Ovary (tissue), 9 donors: ENCODE data around the gene MAPK10. TPM values are rescaled to one million over a fixed set of nuclear protein-coding genes. Genes with fewer than 3 reads are reported as not detected.

Experiments used
- DNase-seq, 5 donors: peaks; one replicate each; pipeline ENCODE4 v3.0.0-alpha.2; 2019 to 2020
- H3K27ac ChIP-seq, 2 donors: fragments of 200-600 bp; one replicate each; pipeline versions ENCODE4 v1.5.1 to v1.8.0; 2019 to 2022
- H3K27me3 ChIP-seq: fragments of 200-600 bp; one replicate; pipeline ENCODE4 v1.8.0; 2022
- H3K36me3 ChIP-seq: fragments of 200-600 bp; sonication (generic); one replicate; pipeline ENCODE4 v1.5.1; 2019
- H3K4me1 ChIP-seq: one replicate; pipeline ENCODE4 v1.8.1; 2013; ENCODE audit warnings: mild to moderate bottlenecking, moderate library complexity; ENCODE audit not compliant: insufficient read depth
- H3K4me3 ChIP-seq: fragments of 200-600 bp; sonication (generic); one replicate; pipeline ENCODE4 v1.5.1; 2017
- H3K9me3 ChIP-seq, 2 donors: fragments of 200-600 bp in 1 of 2; sonication (generic) in 1 of 2; one replicate each; pipeline versions ENCODE4 v1.5.1 to v1.8.1; 2013 to 2019; ENCODE audit warnings: mild to moderate bottlenecking in 1 of 2, moderate library complexity in 1 of 2
- EP300 ChIP-seq: sonication (generic); formaldehyde crosslinking; IDR thresholded peaks from one replicate; pipeline ENCODE4 v1.6.1; 2017; ENCODE audit warnings: antibody characterized with exemption
- POLR2A ChIP-seq: fragments of 450-650 bp; IDR thresholded peaks from one replicate; pipeline ENCODE4 v1.6.1; 2017; ENCODE audit warnings: antibody characterized with exemption, mild to moderate bottlenecking, moderate library complexity
- WGBS, 3 donors: extraction: QIAGEN DNeasy Blood & Tissue Kit in 1 of 3; methylation state at CpG; one replicate each; pipeline versions ENCODE4 v1.1.5 to v1.1.7; 2013 to 2017; 5-methylcytosine and 5-hydroxymethylcytosine counted together
- intact Hi-C, 4 donors: fragments of 100-400 bp; cut with DNase I; formaldehyde crosslinking; loops; one replicate each; pipeline versions ENCODE4 v1.11.0 to v1.15.1; 2022 to 2023
- polyA plus RNA-seq, 2 donors: library from polyadenylated mRNA; stranded (reverse); fragments of 200-250 nt in 1 of 2; fragments of 350-450 nt in 1 of 2; fragmentation: Illumina TruSeq in 1 of 2; extraction: RNeasy Lipid Tissue Mini Kit (QIAGEN cat#74804) in 1 of 2; gene quantifications; one replicate each; pipeline ENCODE4 v1.2.3, GENCODE V29; 2013 to 2014
- total RNA-seq, 7 donors: library from RNA; depleted of rRNA in 2 of 7; stranded (reverse); fragments of >200 nt in 2 of 7; fragmentation: NEBNext Ultra II Directional in 3 of 7; extraction: Animal tissue kit (Norgen Biotek cat#: 25700) in 3 of 7; gene quantifications; one replicate each; pipeline versions ENCODE4 v1.1.0 to v1.2.4, GENCODE V29; 2016 to 2023
- TF ChIP-seq, protein P1 (sequence below), 3 donors: fragments of 450-650 bp in 2 of 3; fragments of 200-600 bp in 1 of 3; IDR thresholded peaks; one replicate each; pipeline versions ENCODE4 v1.5.1 to v1.8.0; 2016 to 2022; ENCODE audit warnings: antibody characterized with exemption in 3 of 3, mild to moderate bottlenecking in 1 of 3
- donor health status: DM: no; HTN: no; CAD: no; lungs with moderate emphysema.
- donor health status: DM: no; HTN: no; CAD: no.
- donor health status: Bipolar disorder and iron deficiency.
- donor health status: DM: yes; HTN: yes; CAD: no.
- donor health status: DM: no; HTN: no; CAD: no.
- donor health status: DM: yes; HTN: yes; CAD: no.

MAPK10 gene
- total and polyA plus RNA-seq, 9 donors, result 19.3 to 41.6 (median 32.4) TPM

DNA sequence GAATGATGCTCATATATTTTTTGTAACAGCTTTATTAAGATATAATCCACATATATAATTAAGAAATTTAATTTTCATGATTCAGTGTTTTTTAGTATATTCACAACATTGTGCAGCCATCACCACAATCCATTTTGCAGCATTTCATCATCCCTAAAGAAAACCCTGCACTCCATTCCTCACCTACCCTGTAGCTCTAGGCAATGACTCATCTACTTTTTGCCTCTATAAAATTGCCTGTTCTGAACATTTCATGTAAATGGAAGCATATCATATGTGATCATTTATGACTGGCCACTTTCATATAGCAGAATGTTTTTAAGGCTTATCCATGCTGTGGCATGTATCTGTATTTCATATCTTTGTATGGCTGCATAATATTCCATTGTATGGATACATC is 339.9 kb downstream of the MAPK10 start:
- intact Hi-C loops, result no loop called here
- H3K27ac ChIP-seq, result no peak overlapping the region
- TF ChIP-seq, protein P1, sequence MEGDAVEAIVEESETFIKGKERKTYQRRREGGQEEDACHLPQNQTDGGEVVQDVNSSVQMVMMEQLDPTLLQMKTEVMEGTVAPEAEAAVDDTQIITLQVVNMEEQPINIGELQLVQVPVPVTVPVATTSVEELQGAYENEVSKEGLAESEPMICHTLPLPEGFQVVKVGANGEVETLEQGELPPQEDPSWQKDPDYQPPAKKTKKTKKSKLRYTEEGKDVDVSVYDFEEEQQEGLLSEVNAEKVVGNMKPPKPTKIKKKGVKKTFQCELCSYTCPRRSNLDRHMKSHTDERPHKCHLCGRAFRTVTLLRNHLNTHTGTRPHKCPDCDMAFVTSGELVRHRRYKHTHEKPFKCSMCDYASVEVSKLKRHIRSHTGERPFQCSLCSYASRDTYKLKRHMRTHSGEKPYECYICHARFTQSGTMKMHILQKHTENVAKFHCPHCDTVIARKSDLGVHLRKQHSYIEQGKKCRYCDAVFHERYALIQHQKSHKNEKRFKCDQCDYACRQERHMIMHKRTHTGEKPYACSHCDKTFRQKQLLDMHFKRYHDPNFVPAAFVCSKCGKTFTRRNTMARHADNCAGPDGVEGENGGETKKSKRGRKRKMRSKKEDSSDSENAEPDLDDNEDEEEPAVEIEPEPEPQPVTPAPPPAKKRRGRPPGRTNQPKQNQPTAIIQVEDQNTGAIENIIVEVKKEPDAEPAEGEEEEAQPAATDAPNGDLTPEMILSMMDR (IDR thresholded peaks at IDR 0.05), result no peak
- no peak for TF ChIP-seq EP300

DNA sequence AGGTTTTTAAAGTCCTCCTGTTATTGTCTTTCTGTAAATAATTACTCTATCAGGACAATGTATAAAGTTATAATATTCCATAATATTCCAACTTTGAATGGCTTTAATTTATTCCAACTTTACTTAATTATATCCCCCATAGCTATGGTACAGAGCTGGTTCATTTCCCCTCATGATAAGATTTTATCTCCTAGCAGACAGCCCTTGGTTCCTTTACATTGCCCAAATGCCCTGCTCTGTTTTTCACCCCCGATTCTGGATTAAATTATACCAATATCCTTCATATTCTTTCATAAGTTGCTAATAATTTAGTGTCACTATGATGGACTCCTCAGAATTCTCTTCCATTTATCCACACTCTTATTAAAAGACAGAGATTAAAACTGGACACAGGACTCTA is 340.5 kb downstream of the MAPK10 start:
- 91 to 100% (median 94%) methylated on average over 1 of the region's 1 CpG for WGBS, 3 donors
- Histone ChIP-seq H3K27me3 (no peaks in the 10 kb centered on the region), H3K4me3 (no peak overlapping the region), H3K9me3 (no peaks in the 10 kb centered on the region), H3K4me1 (no peaks in the 10 kb centered on the region), H3K27ac (no peak overlapping the region), H3K36me3 (no peaks in the 10 kb centered on the region)
- no peak for DNase-seq
- no peak for TF ChIP-seq EP300
- TF ChIP-seq, protein P1 (IDR thresholded peaks at IDR 0.05), result no peak
- no peak for TF ChIP-seq POLR2A
- intact Hi-C loops, result no loop called here

More for the DNA sequence above, 339.9 kb downstream of the MAPK10 start:
- H3K4me1 ChIP-seq, result no peaks in the 10 kb centered on the region
- no peaks in the 10 kb centered on the region for H3K36me3 ChIP-seq
- H3K27me3 ChIP-seq, result no peaks in the 10 kb centered on the region
- no peak overlapping the region for H3K4me3 ChIP-seq
- DNase-seq, result no peak
- H3K9me3 ChIP-seq, result no peaks in the 10 kb centered on the region

DNA sequence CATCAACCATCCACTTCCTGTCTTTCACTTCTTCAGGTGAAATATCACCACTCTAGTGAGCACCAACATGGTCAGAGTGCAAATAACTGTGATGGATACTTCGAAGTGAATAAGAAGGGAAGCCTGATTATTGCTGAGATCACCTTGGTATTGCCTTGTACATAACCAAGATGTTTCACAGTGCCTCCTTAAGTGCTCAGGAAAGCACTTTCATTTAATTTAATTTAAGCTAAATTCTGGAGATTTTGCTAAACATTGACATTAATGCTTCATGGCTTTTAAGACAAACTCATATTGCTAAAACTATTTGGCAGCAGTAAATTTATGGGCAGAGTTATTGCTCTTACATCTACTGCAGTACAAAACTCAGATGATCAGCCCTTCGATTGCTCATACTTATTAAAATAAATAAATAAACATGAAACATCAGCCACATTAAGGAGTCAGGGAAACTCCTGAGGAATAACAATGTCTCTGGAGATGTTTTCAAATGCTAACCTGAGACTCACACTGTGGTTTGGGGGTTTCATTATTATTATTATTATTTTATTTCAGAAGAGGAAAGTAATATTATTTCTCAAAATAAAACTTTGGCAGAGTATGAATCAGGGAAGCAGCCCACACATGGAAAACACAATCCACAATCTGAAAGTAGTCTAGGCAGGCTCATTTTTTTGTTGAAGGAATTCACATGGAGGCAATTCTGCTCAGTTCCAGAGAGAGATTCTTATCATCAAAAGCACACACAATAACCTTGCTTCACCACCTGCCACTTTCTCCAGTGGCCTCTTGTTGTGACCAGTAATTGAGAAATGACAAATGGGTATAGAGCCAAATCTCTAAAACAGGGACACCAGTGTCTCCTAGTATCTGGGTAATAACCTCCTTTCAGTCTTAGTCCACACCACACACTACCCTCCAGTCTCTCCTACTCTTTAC is 344.2 kb downstream of the MAPK10 start:
- no peaks in the 10 kb centered on the region for H3K36me3 ChIP-seq
- intact Hi-C loops, result no loop called here
- WGBS, 3 donors, result 61 to 65% (median 62%) methylated on average over 2 of the region's 2 CpGs
- no peaks in the 10 kb centered on the region for H3K27me3 ChIP-seq
- no peaks in the 10 kb centered on the region for H3K9me3 ChIP-seq
- DNase-seq, result no peak
- H3K4me1 ChIP-seq, result no peaks in the 10 kb centered on the region
- no peak overlapping the region for H3K4me3 ChIP-seq
- TF ChIP-seq POLR2A (no peak), EP300 (no peak)
- TF ChIP-seq, protein P1 (IDR thresholded peaks at IDR 0.05), result no peak
- no peak overlapping the region for H3K27ac ChIP-seq

DNA sequence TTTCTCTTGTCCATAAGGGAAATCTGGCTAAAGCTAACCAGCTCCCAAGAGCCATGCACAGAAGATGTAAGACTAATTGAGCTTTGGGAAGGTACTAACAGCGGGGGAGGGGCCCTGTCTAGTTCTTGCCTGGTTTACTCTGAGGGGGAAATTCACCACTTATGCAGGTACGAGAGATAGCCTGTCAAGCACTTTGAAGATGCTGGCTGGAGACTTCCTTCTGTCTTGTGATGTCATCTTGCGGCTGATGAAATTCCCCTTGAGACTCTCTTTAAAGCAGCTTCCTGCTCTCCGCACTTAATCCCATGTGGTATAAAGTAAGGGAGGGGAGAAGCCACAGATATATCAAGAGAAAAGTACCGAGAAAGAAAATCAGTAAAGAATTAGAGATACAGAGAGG is 345.3 kb downstream of the MAPK10 start:
- Histone ChIP-seq H3K4me1 (no peaks in the 10 kb centered on the region), H3K27ac (no peak overlapping the region), H3K36me3 (no peaks in the 10 kb centered on the region), H3K4me3 (no peak overlapping the region), H3K9me3 (no peaks in the 10 kb centered on the region), H3K27me3 (no peaks in the 10 kb centered on the region)
- 80 to 90% (median 90%) methylated on average over 5 of the region's 5 CpGs for WGBS, 3 donors
- DNase-seq, result no peak
- intact Hi-C loops, result no loop called here
- TF ChIP-seq POLR2A (no peak), EP300 (no peak)
- TF ChIP-seq, protein P1 (IDR thresholded peaks at IDR 0.05), result no peak
